IPS-18c (cell line): Measurements from ENCODE around the gene PRKN.

Source experiments
- H3K4me3 ChIP-seq: 2 replicates; pipeline ENCODE4 v1.7.0; 2013; ENCODE audit warnings: low read depth, mild to moderate bottlenecking, low read length, moderate library complexity; ENCODE audit not compliant: insufficient read depth
- H3K9me3 ChIP-seq: one replicate; pipeline ENCODE4 v1.6.1; 2013; ENCODE audit warnings: mild to moderate bottlenecking, low read length, moderate library complexity; ENCODE audit not compliant: control insufficient read depth, insufficient read depth

PRKN gene

DNA sequence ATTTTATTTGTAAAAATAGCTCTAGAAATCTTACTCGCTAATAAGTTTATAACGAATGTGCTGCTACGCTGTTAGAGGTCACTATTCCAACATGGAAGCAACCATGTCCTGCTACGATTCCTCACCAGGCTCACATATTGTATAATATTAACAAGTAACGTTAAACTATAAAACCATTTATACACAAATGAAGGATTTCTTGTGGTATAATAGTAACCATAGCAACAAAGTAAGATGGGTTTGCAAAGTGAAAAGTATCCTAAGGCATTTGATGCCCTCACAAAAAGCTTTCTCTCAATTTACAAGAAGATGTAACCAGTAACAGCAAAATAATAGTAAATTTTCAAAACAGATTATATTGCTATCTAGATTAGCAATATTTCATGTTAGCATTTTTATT is 117.2 kb downstream of the PRKN start:
- Histone ChIP-seq H3K4me3 (no peak overlapping the region), H3K9me3 (no peaks in the 10 kb centered on the region)

GRCh38 chr6:162605881-162606280 is 121.7 kb downstream of the PRKN start:
- Histone ChIP-seq H3K4me3 (no peak overlapping the region), H3K9me3 (no peaks in the 10 kb centered on the region)

DNA sequence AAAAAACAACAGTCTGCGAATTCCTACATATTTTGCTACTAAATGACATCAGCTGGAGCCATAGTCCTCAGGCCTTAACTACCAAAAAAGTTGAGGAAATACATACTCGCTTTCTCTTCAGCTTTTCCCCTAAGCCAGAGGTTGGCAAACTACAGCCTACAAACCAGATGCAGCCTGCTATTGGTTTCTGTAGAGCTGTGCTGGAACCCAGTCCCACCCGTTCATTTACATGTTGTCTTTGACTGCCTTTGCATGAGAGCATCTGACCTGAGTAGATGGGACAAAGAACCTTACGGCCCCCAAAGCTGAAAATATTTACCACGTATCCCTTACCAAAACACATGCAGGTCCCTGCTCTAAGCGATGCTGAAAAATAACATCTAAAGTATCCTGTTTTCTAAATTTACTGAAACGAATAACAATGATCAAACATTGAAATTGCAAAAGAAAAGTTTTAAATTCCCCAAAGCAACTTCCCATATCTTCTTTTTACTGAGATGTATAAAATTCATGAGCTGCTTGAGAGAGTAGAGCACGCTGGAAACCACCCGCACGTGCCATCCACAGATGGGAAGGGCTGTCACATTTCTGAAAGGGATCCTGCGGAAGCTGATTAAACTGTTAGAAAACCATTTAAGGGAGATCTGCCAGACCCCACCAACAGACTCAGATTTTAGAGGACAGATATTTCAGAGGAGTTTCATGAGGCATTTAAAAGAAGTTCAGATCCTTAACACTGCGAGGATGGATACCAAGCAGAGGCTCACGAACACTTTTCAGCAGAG is 124.1 kb downstream of the PRKN start:
- H3K4me3 ChIP-seq: no peak overlapping the region
- H3K9me3 ChIP-seq: no peaks in the 10 kb centered on the region

DNA sequence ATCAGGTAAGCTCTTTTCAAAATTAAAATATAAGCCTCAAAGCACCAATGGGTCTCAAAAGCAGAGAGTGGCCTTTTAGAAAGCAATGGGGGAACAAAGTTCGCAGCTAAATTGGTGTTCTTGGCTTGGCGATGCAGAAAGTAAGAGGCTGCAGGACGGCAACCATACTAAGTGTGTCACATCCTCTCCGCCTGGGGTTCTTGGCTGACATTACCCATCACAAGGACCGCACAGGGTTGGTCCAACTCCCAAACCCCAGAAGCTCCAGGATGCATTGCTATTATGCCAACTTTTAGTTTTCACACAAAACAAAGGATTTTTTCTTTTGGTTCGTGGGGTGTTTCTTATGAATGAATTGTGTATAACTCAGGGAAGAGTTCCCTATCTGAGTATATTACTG is 124.8 kb downstream of the PRKN start:
- Histone ChIP-seq H3K9me3 (no peaks in the 10 kb centered on the region), H3K4me3 (no peak overlapping the region)

- Histone ChIP-seq H3K9me3 (no peaks in the 10 kb centered on the region), H3K4me3 (no peak overlapping the region)
Observed at GRCh38 chr6:162596676-162597075, 130.9 kb downstream of the PRKN start.

DNA sequence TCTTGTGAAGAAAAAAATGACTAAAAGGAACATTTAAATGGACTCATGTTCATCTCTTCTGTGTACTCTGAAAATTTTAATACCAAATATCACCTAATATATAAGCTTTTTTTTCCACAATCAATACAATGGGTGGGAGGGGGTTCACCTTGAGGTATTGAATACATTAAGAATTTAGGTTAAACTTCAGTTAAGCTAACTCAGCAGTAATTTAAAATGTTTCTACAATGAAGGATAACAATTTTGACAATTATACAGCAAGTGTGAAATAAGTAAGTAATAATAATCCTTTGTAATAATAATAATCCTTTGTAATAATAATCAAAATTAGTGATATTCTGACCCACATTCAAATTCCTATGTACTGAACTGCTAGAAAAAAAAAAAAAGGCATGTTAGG is 136.0 kb downstream of the PRKN start:
- Histone ChIP-seq H3K4me3 (no peak overlapping the region), H3K9me3 (no peaks in the 10 kb centered on the region)

- no peak overlapping the region for H3K4me3 ChIP-seq
Observed at GRCh38 chr6:162581988-162582780, 145.4 kb downstream of the PRKN start.

GRCh38 chr6:162580619-162581018 is 146.9 kb downstream of the PRKN start:
- H3K9me3 ChIP-seq: no peaks in the 10 kb centered on the region
- no peak overlapping the region for H3K4me3 ChIP-seq

More at GRCh38 chr6:162581988-162582780, 145.4 kb downstream of the PRKN start:
- no peaks in the 10 kb centered on the region for H3K9me3 ChIP-seq

DNA sequence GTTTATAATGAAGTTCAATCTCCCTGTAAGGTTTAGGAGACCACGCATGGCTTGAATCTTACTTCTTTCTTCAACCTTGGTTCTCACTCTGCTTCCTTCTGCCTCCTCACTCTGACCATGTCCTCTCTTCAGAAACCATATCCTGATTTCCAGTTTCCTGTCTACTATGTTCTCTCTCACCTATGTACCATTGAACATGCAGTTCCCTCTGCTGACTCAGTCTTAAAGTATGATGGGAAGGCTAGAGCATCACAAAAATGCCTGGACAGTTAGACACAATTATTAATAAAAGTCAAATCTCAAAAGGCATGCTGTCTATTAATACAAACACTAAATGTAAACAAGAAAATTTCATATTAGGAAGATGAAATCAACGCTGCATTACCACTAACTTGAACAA is 151.6 kb downstream of the PRKN start:
- H3K9me3 ChIP-seq: no peaks in the 10 kb centered on the region
- no peak overlapping the region for H3K4me3 ChIP-seq

GRCh38 chr6:162572240-162572639 is 155.3 kb downstream of the PRKN start:
- H3K4me3 ChIP-seq: no peak overlapping the region
- H3K9me3 ChIP-seq: no peaks in the 10 kb centered on the region

- H3K4me3 ChIP-seq: no peak overlapping the region
- H3K9me3 ChIP-seq: no peaks in the 10 kb centered on the region
Observed at GRCh38 chr6:162568266-162568665, 159.3 kb downstream of the PRKN start.

GRCh38 chr6:162562041-162562440 is 165.5 kb downstream of the PRKN start:
- H3K9me3 ChIP-seq: no peaks in the 10 kb centered on the region
- H3K4me3 ChIP-seq: no peak overlapping the region

DNA sequence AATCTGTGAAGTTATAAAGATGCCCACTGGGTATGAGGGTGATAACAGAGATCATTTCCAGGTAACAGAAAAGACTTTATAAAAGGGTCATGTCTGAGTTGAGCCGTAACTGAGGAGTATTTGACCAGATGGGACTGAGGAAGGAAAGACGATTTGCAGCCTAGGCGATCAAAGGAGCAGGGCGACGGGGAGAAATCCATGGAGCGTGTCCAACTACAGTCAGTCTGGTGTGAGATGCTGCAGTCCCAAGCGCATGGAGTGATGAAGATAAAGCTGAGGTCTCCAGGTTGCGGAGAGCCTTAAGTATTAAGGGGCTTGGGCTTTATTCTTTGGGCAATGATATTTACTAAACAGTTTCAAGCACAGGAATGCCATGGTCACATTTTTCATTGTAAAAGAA is 166.7 kb downstream of the PRKN start:
- H3K9me3 ChIP-seq: no peaks in the 10 kb centered on the region
- no peak overlapping the region for H3K4me3 ChIP-seq

- no peak overlapping the region for H3K4me3 ChIP-seq
- H3K9me3 ChIP-seq: no peaks in the 10 kb centered on the region
Observed at GRCh38 chr6:162554531-162554930, 173.0 kb downstream of the PRKN start.

- H3K9me3 ChIP-seq: peaks cover 2% of the 10 kb centered on the region
Observed at GRCh38 chr6:162546905-162547304, 180.7 kb downstream of the PRKN start.

GRCh38 chr6:162543221-162543620 is 184.3 kb downstream of the PRKN start:
- no peaks in the 10 kb centered on the region for H3K9me3 ChIP-seq
- H3K4me3 ChIP-seq: no peak overlapping the region

More at GRCh38 chr6:162546905-162547304, 180.7 kb downstream of the PRKN start:
- H3K4me3 ChIP-seq: no peak overlapping the region

DNA sequence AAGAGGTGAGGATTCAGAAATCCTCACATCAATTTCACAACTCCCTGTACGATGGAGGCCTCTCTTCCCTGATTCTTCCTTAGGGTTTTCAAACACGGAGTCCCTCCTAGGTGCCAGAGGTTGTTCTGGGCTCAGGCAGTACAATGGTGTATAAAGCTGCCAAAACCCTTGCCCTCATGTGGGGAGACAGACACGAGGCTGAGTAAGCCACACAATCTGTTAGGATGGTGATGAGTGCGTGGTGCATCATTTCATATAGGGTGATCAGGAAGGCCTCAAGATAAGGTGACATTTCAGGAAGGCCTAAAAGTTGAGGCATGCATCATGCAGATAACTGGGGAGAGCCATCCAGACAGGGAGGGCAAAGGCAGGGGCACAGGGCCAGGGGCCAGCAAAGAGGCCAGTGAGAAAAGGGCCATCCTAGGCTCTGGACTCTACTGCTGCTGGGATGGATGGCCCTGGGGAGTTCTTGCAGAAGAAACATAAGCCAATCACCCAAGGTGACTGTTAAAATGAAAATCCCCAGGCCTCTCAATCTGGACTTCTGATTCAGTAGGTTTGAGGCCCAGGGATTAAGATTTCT is 186.5 kb downstream of the PRKN start:
- H3K4me3 ChIP-seq: no peak overlapping the region

DNA sequence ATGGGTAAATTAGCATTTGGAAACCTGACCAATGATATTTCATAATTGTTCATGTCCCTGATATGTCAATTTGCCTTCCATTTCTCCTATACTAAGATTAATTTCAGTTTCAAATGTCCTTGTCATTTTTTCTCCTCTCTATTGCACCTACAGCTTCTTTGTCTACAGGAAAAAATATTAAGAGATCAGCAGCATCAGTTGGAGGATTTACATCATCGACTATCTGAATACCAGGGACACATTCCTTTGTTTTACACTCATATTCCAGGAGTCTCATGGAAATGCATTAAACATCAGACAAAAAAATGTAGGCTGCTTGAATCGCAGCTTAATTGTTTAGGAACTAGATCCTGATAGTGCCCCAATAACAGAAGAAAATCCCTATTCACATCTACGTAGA is 188.2 kb downstream of the PRKN start:
- H3K4me3 ChIP-seq: no peak overlapping the region
- H3K9me3 ChIP-seq: no peaks in the 10 kb centered on the region

More for the DNA sequence above, 186.5 kb downstream of the PRKN start:
- H3K9me3 ChIP-seq: no peaks in the 10 kb centered on the region
